NCI-H1092 (cell line): ENCODE data around the gene EEF1G.

ENCODE experiments used
- DNase-seq: peaks from one replicate; lab custom pipeline; 2025; lab: John Stamatoyannopoulos, UW

The EEF1G gene

DNA sequence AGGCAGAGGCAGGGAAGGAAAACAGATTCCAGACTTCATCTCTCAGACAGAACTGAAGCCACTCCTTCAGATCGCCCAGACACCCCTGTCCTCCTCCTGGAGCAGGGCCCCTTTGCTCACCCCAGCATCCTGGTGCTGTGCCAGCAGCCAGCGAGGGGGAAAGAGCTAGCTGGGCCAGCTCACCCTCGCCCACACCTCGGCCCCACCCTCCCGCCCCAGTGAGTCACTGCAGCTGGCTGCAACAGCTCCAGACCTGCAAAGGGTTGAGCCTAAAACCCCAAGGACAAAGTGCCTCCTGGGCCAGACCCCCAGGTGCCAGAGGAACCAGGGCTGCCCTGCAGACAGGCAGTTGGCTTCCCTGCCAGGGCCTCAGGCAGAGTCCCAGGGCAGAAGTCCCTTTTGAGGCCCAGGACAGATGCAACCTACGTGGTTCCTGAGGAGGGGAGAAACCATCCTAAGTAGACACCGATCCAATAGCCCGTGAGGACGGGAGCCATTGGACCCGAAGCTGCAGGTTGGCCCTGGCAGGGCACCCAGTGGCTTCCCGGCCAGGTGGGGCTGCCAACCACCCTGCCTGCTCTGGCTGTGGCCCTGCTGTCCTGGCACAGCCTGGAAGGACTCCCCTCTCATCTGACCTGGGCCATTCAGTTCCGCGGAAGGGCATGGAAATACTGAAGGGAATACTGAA lies 34.3 kb downstream of the EEF1G start:
- no peak for DNase-seq

DNA sequence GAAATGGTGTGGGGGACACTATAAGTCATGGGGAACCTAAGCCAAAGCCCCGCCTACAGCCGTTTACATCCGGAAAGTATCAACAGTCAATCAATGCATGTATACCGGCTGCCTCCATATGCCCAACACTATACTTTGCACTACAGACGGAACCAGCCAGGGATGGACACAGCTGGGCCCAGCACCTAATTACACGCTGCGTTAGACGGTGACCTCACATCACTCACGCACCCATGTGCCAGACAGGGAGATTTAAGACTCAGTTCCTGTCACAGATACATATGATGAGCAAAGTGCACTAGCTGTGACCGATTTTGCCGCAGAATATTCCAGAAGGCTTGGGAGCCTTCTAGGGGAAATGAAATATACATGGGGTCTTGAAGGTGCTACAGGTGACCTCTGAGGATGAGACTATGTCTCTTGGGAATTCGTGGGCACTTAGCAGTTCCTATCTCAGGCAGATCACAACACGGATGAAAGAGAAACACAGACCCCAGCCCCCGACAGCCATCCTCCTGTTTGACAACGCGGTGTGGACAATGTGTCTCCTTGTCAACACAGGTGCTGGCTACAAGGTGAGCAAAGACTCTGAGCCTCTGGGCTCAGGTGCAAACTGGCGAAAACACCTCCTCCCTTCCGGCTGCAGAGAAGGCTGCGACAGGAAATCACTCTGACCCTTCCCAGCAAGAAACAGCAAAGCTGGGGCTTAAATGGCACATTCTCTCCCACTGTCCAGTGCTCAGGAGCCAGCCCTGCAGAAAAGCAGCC lies 35.0 kb downstream of the EEF1G start:
- no peak for DNase-seq

DNA sequence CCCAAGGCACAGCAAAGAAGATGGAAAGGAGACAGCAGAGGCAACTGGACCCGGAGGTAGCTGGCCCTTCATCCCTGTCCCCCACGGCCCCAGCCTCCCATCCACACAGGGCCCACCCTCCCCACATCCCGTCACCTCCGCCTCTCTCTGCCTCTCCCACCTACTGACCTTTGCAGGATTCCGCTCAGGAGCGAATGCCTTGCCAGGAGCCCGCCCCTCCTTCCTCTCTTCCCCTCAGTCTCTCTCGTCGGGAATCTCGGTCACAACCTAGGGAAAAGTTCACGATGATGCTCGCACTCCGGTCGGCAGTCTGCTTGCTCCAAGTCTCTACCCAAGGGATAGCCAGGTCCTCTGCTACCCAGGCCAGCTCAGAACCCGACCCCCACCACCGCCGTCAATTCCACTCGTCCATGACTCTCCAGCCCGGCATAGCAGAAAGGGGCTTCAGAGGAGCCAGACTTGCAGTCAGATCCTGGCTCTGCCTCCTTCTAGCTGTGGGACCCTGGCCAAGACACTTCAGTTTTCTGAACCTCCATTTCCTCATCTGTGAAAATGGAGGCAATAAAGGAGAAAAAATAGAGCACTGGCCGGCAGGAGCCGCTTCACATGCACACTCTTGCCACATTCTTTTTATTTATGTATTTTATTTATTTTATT lies 37.3 kb downstream of the EEF1G start:
- DNase-seq: no peak

DNA sequence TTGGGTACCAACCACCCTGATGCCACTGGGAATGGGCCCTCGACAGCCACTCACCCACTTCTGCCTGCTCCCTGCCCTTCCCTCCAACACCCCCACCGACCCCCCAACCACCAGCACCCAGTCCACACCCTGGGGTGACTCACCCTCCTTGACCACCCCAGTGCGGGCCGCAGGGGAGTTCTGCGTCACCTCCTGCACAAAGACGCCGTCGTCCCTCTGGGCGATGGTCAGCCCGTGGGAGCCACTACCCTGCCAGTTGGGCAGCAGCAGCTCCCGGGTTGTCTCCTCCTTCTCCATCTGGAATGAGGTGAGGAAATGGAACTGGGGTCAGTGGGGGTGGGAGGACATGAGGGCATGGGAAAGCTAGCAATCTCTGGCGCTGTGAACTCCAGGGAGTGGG lies 37.9 kb downstream of the EEF1G start:
- DNase-seq: no peak

DNA sequence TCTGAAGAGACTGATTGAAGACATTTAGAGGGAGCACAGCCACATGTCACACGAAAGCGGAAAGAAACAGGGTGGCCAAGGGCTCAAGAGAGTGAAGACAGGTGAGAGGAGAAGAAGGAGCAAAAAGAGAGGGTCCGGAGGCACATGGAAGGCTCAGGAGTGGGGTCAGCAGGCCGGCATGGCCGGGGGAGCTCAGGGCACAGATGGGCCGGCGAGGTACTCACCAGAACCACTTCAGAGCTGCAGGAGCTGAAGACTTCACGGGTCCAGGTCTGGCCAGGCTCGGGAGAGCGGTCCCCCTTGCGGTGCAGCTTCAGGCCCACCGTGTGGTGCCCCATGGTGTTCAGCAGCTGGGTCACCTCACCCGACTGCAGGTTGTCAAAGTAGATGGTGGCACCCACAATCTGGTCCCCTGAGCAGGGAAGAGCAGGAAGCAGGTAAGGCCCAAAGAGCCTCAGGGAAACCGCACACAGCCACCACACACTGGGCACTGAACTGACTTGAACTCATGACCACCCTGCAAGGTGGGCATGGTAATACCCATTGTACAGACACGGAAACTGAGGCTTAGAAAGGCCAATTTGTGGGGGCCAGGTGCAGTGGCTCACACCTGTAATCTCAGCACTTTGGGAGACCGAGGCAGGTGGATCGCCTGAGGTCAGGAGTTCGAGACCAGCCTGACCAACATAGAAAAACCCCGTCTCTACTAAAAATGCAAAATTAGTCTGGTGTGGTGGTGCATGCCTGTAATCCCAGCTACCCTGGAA lies 38.7 kb downstream of the EEF1G start:
- DNase-seq: no peak

DNA sequence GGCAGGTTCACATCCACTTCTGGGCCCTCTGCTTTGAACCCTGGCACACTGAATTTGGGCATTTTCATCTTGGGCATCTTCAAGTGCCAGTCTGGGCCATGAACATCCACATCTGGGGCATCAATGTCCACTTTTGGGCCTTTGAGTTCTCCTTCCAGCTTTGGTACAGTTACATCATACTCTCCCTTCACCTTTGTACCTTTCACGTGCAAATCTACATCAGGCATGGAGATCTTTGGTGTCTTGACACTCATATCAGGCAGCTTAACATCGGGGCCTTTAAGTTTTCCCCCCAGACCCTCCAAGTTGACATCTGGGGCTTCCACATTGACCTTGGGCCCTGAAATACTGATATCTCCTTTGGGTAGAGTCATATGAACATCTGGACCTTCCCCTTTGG lies 41.6 kb downstream of the EEF1G start:
- no peak for DNase-seq

DNA sequence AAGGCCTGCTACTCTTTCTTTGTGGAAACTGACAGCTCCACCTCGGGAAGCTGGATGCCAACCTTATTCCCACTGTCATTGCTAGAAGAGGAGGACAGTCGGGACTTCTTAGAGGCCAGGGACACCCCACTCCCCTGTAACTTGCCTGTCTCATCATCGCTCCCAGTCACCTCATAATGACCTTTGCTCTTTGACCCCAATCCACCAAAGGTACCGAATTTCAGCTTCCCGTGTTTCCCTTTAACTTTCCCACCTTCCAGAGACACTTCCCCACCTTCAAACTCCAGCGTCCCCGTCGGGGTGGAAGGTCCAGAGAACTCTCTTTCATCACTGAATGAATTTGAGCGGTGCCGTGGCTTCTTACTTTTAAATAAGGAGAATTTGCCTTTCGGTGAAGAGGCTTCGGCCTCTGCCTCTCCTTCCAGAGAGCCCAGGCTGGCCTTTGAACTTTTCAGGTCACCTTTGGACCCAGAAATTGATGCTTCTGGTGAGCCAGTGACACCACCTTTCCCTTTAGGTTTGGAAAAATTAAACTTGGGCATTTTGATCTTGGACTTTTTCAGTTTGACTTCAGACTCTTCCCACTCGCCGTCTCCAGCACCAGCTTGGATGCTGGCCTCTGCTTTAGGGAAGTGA lies 56.8 kb downstream of the EEF1G start:
- DNase-seq: no peak

DNA sequence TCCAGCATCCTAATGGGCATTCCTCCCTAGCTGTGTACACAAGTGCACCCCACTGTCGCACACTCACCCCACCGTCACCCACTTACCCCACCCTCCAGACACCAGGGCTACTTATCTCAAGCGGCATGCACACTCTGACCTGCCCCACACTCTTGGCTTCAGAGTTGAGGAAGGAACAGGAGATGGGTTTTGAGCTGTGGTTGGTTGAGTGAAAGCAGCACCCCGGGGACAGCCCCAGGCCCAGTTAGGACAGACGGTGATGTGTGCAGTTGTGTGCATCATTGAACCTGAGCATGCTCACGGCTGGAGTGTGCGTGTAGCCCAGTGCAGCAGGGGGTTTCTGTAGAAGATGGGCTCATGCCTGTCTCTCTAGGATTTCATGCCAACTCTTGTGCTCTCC lies 59.5 kb downstream of the EEF1G start:
- DNase-seq: no peak

DNA sequence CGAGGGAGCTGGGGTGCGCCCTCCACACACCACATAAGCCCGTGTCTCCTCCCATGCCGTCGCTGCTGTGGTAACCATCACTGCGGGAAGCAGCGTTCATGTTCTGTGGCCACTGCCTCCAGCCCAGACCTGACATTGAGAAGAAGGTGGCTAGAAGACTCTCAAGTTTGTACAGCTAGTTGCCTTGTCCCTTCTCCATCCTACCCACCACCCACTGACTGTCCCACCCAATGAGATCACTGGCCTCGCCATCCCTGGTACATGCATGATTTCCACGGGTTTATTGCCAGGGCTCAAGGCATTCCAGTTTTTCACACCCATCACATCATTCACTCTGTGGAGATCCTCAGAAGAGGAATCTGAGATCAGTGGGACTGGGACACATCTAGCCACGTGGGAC lies 60.1 kb downstream of the EEF1G start:
- DNase-seq: no peak

DNA sequence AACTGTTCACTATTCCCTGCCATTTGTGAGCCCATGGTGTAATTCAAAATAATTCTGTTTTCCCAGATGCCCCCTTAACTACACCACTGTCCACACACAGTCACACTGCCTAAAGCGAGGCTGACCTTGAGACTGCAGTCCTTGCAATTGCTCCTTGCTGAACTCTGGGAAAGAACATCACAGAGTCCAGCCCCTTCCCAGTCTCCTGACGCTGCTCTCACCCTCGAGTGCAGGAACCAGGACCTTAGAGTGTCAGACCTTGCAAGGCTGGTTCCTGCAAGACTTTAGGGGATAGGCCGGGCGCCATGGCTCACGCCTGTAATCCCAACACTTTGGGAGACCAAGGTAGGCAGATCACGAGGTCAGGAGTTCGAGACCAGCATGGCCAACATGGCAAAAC lies 60.7 kb downstream of the EEF1G start:
- no peak for DNase-seq
